NCI-H748 (cell line): ENCODE results near the gene THBD.

ENCODE experiments used
- DNase-seq: peaks from one replicate; lab custom pipeline; 2025; ENCODE audit not compliant: unreplicated experiment; lab: John Stamatoyannopoulos, UW

Gene THBD

GRCh38 chr20:23049201-23050075 lies at the start of gene THBD:
THBD (minus strand) TSS chr20:23049672; CDS start chr20:23049504, 168 bp downstream.
- DNase-seq, result peak; percentile 90

- DNase-seq, result no peak
These were observed 48.4 kb upstream of the THBD start for GRCh38 chr20:23097636-23098580.

- DNase-seq, result no peak
These were observed 47.6 kb upstream of the THBD start for GRCh38 chr20:23096986-23097520.

GRCh38 chr20:23096097-23096496 lies 46.6 kb upstream of the THBD start:
- no peak for DNase-seq

GRCh38 chr20:23095499-23095898 lies 46.0 kb upstream of the THBD start:
- DNase-seq, result no peak

GRCh38 chr20:23094927-23095326 lies 45.5 kb upstream of the THBD start:
- no peak for DNase-seq

GRCh38 chr20:23094213-23094896 lies 44.9 kb upstream of the THBD start:
- no peak for DNase-seq

- DNase-seq, result no peak
These were observed 44.1 kb upstream of the THBD start for GRCh38 chr20:23093613-23094012.

- DNase-seq, result no peak
These were observed 43.5 kb upstream of the THBD start for GRCh38 chr20:23092861-23093495.

GRCh38 chr20:23092384-23092756 lies 42.9 kb upstream of the THBD start:
- peak; percentile 66 for DNase-seq

GRCh38 chr20:23091721-23092383 lies 42.4 kb upstream of the THBD start:
- DNase-seq, result peak; percentile 66

- no peak for DNase-seq
These were observed 41.4 kb upstream of the THBD start for GRCh38 chr20:23090878-23091277.

- peak; percentile 14 for DNase-seq
These were observed 40.7 kb upstream of the THBD start for GRCh38 chr20:23090147-23090546.

GRCh38 chr20:23088866-23089265 lies 39.4 kb upstream of the THBD start:
- no peak for DNase-seq

- no peak for DNase-seq
These were observed 38.2 kb upstream of the THBD start for GRCh38 chr20:23087587-23088251.

GRCh38 chr20:23086931-23087411 lies 37.5 kb upstream of the THBD start:
- no peak for DNase-seq

- no peak for DNase-seq
These were observed 36.6 kb upstream of the THBD start, which contains the start of gene CD93 for GRCh38 chr20:23086056-23086566. CD93 (minus strand) TSS chr20:23086324; CDS start chr20:23086192, 132 bp downstream.

- no peak for DNase-seq
These were observed 36.1 kb upstream of the THBD start for GRCh38 chr20:23085436-23086055.
